ENCODE data around the gene C16orf95.
"Not testable (repeated sequence)": the region's sequence is repeated elsewhere in the genome, so short reads cannot be mapped to it uniquely, and the experiment has no call there.

Gene C16orf95

GRCh38 chr16:87346517-87347060, 29.4 kb upstream of the C16orf95 start:
- no peak for DNase-seq

- no peak for DNase-seq
These were observed 28.7 kb upstream of the C16orf95 start for GRCh38 chr16:87345726-87346424.

- DNase-seq = no peak
These were observed 27.9 kb upstream of the C16orf95 start for GRCh38 chr16:87344931-87345631.

- DNase-seq = no peak
These were observed 27.2 kb upstream of the C16orf95 start for GRCh38 chr16:87344165-87344930.

- DNase-seq = no peak
These were observed 26.5 kb upstream of the C16orf95 start for GRCh38 chr16:87343753-87344050.

DNA sequence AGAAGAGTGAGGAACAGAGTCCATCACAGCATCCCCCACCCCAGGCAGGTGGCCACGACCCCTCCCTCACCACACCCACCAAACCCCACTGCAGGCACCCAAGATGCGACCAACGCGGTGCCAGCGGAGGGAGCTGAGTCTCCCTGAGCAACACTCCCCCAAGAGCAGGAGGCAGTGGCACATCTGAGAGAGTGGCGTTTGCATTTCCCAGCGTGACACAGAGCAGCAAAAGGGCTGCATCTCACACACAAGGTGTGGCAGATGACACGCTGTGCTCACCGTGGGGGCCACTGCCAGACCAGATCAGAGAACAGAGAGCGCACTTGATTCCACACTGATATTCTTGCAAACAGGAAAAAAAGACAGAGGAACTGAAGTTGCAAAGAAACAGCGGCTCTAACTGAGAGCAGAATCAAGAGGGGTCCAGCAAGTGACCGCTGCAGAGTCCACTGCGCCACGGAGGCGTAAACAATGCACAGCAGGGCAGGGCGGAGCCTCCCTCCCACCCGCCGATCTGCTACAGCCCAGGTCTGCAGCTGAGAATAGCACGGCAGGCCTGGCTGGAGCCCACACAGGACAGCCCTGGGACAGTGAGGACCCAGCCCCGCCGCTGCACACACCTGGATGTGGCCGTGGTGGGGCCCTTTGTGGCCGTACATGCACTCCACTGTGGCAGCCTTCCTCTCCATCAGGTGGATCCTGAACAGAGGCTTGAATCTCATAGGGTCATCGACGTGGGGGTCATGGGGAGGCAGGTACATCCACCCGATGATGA, 26.0 kb upstream of the C16orf95 start:
- peak in 1 of 14 donors; percentile 73 for DNase-seq

DNA sequence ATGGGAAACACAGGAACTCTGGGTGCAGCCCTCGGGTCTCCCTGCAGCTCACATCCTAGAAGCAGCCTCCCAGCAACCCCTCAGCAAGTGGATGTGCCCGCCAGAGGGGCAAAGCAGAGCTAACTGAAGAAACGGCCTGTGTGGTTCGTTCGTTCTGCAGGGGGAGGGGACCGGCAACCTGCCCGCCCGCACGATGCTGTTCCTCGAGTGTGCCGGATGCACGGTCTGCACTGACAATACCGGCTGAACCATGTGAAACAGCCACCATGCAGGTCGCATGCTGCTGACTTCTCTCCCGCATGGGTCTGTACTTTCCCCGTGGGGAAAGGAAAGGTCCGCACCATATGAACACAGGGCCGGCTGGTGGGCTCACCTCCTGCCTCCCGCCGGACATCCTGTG, 25.3 kb upstream of the C16orf95 start:
- DNase-seq = no peak

- DNase-seq = no peak
These were observed 23.0 kb upstream of the C16orf95 start for GRCh38 chr16:87340198-87340597.

DNA sequence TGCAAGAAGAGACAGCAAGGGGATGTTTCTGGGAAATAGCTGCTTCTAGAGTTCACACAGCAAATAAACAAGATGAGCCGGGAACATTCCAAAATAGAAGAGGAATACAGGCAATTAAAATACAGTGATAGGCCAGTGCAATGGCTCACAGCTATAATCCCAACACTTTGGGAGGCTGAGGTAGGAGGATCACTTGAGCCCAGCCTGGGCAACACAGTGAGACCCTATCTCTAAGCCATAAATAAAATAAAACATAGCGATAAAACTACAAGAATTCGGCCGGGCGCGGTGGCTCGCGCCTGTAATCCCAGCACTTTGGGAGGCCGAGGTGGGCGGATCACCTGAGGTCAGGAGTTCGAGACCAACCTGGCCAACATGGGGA, 22.5 kb upstream of the C16orf95 start:
- not testable (repeated sequence) for DNase-seq

- DNase-seq = no peak
These were observed 22.0 kb upstream of the C16orf95 start for GRCh38 chr16:87339086-87339723.

DNA sequence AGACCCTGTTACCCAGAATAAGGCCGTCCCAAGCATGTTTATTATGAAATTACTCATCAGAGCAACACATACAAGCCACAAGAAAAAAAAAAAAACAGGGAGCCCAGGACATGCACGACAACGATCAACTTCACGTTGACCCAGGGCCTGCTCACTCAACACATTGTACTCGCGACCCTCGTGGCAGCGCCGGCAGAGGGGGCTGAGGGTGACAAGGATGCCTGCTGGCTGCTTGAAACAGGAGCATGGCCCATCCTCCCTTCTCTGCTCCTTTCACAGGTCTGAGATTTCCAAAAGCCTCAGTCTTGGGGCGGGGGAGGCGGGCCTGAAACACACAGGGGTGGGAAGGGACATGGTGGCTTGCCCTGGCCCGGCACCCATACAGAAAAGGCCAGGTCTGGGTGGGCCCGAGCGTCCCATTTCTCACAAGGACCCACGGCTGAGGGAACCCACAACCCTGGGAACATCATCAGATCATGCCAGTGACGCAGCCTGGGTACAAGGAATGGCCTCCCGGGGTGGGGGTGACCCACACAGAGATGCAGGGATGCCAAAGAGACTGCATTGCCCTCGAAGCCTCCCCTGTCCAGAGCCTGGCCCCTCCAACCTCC, 21.1 kb upstream of the C16orf95 start:
- DNase-seq = no peak

DNA sequence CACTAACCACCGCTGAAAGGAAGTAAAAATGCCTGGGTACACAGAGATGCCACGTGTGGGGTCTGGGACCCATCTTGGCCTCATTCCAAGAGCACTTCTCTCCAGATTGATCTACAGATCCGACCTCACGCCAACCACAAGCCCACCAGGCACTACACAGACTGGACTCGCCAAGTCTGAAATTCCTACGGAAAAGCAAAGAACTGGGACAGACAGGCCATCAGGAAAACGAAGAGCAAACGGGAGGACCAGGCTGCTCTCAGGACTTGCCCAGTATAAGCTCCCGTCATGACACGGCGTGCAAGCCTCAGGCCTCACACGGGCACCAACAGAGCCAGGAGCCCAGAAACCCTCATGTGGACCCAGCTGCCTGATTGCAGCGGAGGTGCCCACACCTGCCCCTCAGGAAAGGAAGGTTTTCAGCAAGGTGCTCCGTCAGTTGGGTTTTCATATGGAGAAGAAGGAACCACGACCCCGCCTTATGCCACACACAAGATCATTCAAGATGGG, 20.1 kb upstream of the C16orf95 start:
- DNase-seq = peak in 1 of 14 donors; percentile 79

GRCh38 chr16:87336434-87337240, 19.4 kb upstream of the C16orf95 start:
- DNase-seq = peak in 1 of 14 donors; percentile 83

- peak in 1 of 14 donors; percentile 85 for DNase-seq
These were observed 18.6 kb upstream of the C16orf95 start for GRCh38 chr16:87335625-87336433.

GRCh38 chr16:87334651-87335624, 17.7 kb upstream of the C16orf95 start:
- no peak for DNase-seq

DNA sequence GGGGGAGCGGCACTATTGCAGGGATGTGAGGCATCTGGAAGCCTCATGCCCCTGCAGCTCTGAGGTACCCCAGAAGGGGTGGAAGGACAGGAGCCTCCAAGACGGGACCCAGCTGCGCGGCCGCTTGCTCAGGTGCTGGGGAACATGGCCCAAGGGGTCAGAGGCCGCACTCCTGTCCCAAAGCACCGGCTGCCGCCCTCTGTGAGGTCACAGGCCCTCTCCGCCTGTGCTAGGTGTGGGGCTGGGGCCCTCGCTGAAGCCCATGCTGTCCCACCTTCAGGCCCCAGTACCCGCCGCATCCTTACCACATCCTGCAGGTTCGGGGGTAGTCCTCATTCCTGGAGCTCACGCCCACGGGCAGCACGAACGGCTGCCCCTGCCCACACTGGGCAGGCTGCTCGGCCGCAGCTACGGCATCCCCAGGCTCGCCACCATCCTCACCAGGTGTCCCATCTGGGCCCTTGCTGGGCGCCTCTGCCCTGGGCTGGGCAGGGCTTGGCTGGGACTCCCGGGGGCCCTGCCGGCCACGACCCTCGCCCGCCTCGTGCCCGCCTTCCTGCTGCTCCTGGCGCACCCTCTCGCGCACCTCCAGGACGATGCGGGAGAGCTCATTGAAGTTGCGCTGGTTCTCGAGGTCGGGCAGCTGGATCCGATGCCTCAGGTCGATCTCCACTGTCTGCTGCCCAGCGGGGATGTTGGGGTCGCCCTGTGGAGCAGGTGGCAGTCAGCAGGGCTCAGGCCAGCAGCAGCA, 16.6 kb upstream of the C16orf95 start:
- no peak for DNase-seq

- DNase-seq = peak in 9 of 14 donors; percentile 17 to 57 (median 40)
These were observed 15.9 kb upstream of the C16orf95 start for GRCh38 chr16:87333101-87333500.

All from C1 segment of cervical spinal cord (tissue), 14 donors.